Measurements from ENCODE around the gene TXN2. TPM values are rescaled to one million over a fixed set of nuclear protein-coding genes. Genes with fewer than 3 reads are reported as not detected.
"Not testable (repeated sequence)": the region's sequence is repeated elsewhere in the genome, so short reads cannot be mapped to it uniquely, and the experiment has no call there.

Gene TXN2
- total RNA-seq, 1 donor from 2014 or later: 94.0 TPM

DNA sequence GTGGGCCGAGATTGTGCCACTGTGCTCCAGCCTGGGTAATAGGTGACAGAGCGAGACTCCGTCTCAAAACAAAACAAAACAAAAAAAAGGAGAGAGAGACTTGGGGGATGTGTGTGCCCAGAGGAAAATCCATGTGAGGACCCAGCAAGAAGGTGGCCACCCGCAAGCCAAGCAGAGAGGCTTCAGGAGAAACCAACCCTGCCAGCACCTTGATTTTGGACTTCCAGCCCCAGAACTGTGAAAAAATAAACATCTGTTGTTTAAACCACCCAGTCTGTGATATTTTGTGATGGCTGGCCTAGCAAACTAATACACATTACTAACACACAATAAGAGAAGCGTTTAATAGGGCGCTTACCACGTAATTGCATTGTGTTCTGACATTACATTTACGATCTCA, 21.2 kb downstream of the TXN2 start:
- H3K27ac Mint-ChIP-seq: no peak overlapping the region
- intact Hi-C loops (cut with micrococcal nuclease): no loop called here
- peaks cover 13% of the 10 kb centered on the region for H3K4me1 Mint-ChIP-seq (ENCODE audit: low read depth)
- H3K4me3 Mint-ChIP-seq (ENCODE audit: low read depth): no peak overlapping the region
- H3K9me3 Mint-ChIP-seq: no peaks in the 10 kb centered on the region
- no peak for DNase-seq (ENCODE audit: low spot score)
- no peaks in the 10 kb centered on the region for H3K27me3 Mint-ChIP-seq (ENCODE audit: low read depth)
- H3K36me3 Mint-ChIP-seq (ENCODE audit: low read depth): no peaks in the 10 kb centered on the region

DNA sequence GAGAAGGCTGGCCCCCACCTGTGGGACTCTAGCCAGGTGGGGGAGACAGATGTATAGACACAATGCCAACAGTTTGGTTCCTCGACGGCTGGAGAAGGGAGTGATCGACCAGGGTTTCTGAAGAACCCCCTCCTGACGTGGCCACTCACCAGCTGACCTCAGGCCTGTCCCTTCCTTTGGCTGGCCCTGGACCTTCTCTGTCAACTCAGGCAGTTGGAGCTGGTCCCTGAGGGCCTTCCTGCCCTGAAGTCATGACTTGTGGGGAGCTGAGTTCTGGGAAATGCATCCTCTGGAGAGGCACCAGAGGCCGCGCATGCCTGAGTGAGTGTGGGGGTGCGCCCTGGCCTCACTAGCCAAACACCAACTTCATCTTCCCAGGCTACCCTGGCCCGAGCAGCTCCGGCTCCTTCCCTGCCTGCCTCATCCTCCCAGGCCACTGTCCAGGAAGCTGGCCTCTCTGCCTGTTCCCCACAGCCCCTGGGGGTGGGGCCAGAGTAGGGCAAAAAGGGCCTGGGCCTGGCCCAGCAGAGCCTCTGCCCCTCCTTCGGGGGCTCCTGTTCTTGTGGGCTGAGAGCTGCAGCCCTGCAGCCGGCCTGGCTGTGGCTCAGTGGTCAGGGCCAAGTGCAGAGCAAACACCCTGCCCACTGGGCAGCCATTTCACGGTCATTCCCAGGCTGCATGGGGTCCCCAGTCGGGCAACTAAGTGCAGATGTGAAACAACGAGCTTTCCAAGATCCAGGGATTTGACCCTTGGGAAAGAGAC, 23.6 kb downstream of the TXN2 start:
- intact Hi-C loops (cut with micrococcal nuclease): no loop called here
- no peak overlapping the region for H3K4me3 Mint-ChIP-seq (ENCODE audit: low read depth)
- no peak overlapping the region for H3K27ac Mint-ChIP-seq
- H3K4me1 Mint-ChIP-seq (ENCODE audit: low read depth): peaks cover 23% of the 10 kb centered on the region
- no peak for DNase-seq (ENCODE audit: low spot score)
- H3K9me3 Mint-ChIP-seq: no peaks in the 10 kb centered on the region
- H3K36me3 Mint-ChIP-seq (ENCODE audit: low read depth): no peaks in the 10 kb centered on the region
- no peaks in the 10 kb centered on the region for H3K27me3 Mint-ChIP-seq (ENCODE audit: low read depth)

DNA sequence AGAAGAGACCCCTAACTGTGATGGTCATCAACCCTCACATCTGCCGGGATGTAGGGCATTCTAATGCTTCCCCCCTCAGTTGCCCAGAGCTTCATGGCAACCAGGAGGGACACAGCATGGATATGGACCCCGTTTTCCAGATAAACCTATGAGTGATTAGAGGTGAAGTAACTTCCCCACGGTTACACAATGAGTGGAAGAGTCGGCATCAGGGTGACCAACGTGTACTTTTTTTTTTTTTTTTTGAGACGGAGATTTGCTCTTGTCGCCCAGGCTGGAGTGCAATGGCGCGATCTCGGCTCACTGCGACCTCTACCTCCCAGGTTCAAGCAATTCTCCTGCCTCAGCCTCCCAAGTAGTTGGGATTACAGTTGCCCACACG, 25.0 kb downstream of the TXN2 start:
- peaks cover 35% of the 10 kb centered on the region for H3K4me1 Mint-ChIP-seq (ENCODE audit: low read depth)
- DNase-seq (ENCODE audit: low spot score): no peak
- intact Hi-C loops (cut with micrococcal nuclease): no loop called here
- no peaks in the 10 kb centered on the region for H3K27me3 Mint-ChIP-seq (ENCODE audit: low read depth)
- H3K4me3 Mint-ChIP-seq (ENCODE audit: low read depth): peak overlapping the region; percentile 55
- peak overlapping the region; percentile 23 for H3K27ac Mint-ChIP-seq
- H3K9me3 Mint-ChIP-seq: no peaks in the 10 kb centered on the region
- H3K36me3 Mint-ChIP-seq (ENCODE audit: low read depth): no peaks in the 10 kb centered on the region

DNA sequence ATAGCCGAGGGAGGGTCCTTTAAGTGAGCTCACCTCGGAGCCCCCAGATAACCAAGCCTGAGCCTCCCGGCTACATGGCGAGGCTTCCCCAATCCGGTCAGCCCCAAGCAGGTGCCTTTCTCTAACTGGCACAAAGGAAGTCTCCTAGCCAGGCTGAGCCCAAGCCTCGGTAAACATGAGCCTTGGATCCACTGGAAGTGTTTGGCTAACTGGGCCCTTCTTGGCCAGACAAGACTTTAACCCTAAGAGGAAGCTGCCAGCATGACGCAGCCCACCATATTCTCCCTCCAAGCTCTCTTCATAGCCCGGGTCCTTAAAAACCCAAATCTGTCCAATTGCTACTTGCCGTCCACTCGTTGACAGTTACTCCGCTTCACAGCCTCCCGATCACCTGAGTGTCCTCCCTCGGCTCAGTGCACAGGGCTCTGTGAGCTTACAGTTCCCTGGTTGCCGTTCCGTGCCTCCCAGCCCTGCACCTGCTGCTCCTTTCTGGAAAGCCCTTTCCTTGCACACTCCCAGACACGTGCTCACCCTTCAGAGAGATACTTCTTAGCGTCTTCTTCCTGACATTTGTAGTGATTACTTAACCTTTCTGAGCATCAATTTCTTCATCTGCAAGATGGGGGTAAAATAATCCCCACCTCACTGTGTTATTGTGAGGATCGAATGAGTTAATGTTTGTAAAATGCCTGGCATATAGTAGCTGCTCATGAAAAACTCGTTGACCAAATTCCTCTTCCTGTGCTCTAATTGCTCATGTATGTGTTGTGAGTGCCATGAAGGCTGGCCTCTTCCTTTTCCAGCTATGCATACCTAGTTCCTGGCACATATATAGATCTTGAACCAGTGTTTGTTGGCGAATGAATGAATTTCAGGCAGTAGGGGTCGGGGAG, 25.6 kb downstream of the TXN2 start:
- Mint-ChIP-seq H3K27ac (peak overlapping the region; percentile 59), H3K27me3 (ENCODE audit: low read depth) (no peaks in the 10 kb centered on the region), H3K4me3 (ENCODE audit: low read depth) (peak overlapping the region; percentile 55), H3K36me3 (ENCODE audit: low read depth) (no peaks in the 10 kb centered on the region), H3K4me1 (ENCODE audit: low read depth) (peaks cover 35% of the 10 kb centered on the region), H3K9me3 (no peaks in the 10 kb centered on the region)
- intact Hi-C loops (cut with micrococcal nuclease): no loop called here
- DNase-seq (ENCODE audit: low spot score): no peak

DNA sequence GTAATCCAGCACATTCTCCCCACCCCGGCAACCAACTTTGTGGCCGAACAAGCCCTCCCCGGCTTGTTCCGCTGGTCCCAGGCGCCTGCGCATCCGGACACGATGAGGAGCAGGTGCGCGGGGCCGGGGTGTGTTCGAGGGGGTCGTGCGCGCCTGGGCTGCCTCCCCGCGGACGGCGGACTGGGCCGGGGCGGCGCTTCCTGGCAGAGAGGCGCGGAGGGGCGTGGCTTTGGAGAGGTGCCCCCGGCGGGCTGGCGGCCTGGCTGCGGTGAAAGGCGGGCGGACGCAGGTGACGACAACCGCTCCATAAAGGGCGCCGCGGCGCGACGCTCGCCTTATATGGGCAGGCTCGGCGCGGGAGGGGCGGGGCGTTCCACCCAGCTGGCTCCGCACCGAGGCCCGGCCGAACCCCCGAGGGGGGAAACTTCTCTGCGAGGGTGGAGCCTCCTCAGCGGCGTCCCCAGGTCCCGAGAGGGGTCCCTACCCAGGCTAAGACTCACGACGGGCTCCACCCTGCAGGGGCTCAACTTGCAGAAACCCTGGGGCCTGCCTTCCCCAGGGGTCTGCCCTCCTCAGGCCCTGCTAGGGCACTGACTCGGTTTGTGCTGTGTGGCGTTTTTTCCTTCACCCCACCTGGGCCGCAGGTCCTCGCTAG, 26.4 kb downstream of the TXN2 start:
- peak overlapping the region; percentile 60 for H3K27ac Mint-ChIP-seq
- peaks cover 35% of the 10 kb centered on the region for H3K4me1 Mint-ChIP-seq (ENCODE audit: low read depth)

DNA sequence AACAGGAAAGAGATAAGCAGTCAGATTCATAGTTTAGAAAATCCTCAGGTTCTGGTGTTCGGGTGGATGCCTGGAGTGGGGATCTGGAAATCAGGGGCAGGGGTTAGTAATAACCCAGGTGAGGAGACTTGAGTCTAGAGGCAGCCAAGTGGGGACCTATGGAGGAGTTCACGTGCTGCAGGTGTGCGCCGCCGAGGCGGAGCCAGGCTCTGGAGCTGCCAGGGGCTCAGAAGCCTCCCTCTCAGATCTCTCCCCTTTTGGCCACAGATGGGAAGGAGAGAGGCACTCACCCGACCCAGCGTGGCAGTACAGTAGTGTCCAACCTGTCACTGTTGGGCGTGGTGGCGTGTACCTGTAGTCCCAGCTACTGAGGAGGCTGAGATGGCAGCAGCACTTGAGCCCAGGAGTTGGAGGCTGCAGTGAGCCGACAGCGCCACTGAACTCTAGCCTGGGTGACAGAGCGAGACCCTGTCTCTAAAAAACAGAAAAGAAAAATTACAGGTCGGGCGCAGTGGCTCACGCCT, 27.5 kb downstream of the TXN2 start:
- DNase-seq (ENCODE audit: low spot score): no peak
- intact Hi-C loops (cut with micrococcal nuclease): loop anchor here (5.0 kb wide), 2 partner anchors 47 to 122 kb away; no protein-coding TSS in a partner anchor
- Mint-ChIP-seq H3K36me3 (ENCODE audit: low read depth) (no peaks in the 10 kb centered on the region), H3K4me3 (ENCODE audit: low read depth) (peak overlapping the region; percentile 69), H3K9me3 (no peaks in the 10 kb centered on the region), H3K27me3 (ENCODE audit: low read depth) (no peaks in the 10 kb centered on the region), H3K27ac (peak overlapping the region; percentile 57), H3K4me1 (ENCODE audit: low read depth) (peaks cover 36% of the 10 kb centered on the region)

More for the DNA sequence above, 26.4 kb downstream of the TXN2 start:
- DNase-seq (ENCODE audit: low spot score): peak; percentile 95
- peak overlapping the region; percentile 69 for H3K4me3 Mint-ChIP-seq (ENCODE audit: low read depth)
- intact Hi-C loops (cut with micrococcal nuclease): loop anchor here (5.0 kb wide), 2 partner anchors 48 to 123 kb away; no protein-coding TSS in a partner anchor
- no peaks in the 10 kb centered on the region for H3K36me3 Mint-ChIP-seq (ENCODE audit: low read depth)
- no peaks in the 10 kb centered on the region for H3K27me3 Mint-ChIP-seq (ENCODE audit: low read depth)
- H3K9me3 Mint-ChIP-seq: no peaks in the 10 kb centered on the region

DNA sequence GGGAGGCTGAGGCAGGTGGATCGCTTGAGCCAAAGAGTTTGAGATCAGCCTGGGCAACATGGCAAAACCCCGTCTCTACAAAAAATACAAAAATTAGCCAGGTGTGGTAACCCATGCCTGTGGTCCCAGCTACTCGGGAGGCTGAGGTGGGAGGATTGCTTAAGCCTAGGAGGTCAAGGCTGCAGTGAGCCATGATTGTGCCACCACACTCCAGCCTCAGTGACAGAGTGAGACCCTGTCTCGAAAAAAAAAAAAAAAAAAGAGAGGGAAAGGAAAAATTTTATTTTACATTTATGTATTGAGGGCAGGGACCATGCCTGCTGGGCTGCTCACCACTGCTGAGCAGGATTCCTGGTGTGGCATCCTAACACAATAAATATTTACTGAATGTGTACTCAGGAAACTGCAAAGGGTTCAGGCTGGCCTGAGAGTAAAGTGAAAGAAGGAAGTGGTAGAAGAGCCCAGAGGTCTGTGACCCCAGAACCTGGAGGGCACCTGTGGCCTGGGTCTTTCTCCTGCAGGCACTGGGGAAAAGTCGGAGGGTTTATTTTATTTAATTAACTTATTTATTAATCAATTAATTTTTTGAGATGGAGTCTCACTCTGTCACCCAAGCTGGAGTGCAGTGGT, 28.3 kb downstream of the TXN2 start:
- H3K4me1 Mint-ChIP-seq (ENCODE audit: low read depth): peaks cover 38% of the 10 kb centered on the region
- intact Hi-C loops (cut with micrococcal nuclease): loop anchor here (5.0 kb wide), 2 partner anchors 46 to 121 kb away; no protein-coding TSS in a partner anchor
- H3K27me3 Mint-ChIP-seq (ENCODE audit: low read depth); DNase-seq (ENCODE audit: low spot score); H3K36me3 Mint-ChIP-seq (ENCODE audit: low read depth); H3K9me3 Mint-ChIP-seq: not testable (repeated sequence)
- H3K4me3 Mint-ChIP-seq (ENCODE audit: low read depth): peak overlapping the region; percentile 47
- peak overlapping the region; percentile 94 for H3K27ac Mint-ChIP-seq

DNA sequence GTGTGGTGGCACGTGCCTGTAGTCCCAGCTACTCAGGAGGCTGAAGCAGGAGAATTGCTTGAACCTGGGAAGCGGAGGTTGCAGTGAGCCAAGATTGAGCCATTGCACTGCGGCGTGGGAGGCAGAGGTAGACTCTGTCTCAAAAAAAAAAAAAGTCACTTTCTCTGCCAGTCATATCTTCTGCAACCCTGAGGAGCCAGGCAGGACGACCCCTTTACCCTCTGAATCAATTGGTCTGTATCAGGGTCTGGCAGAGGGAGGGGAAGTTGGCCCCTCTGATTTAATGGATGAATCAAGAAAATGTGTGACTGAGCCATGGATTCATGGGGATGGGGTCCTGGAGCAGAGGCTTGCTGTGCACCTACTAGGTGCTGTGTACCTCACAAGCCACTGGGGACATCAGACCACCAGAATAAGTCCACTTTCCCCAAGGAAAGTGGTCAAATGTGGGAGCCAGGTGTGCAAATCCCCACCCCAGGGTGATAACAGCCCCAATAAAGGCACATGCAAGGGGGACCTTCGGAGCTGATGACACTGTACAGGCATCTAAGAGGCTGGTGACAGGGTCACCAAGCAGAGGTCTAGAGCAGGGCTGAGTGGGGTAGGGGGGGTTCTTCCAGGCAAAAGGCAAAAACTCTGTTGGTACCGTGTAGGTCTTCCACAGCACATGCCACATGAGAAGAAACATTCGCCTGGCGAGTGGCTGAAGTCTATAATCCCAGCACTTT, 29.0 kb downstream of the TXN2 start:
- intact Hi-C loops (cut with micrococcal nuclease): loop anchor here (5.0 kb wide), 2 partner anchors 45 to 120 kb away; no protein-coding TSS in a partner anchor
- Mint-ChIP-seq H3K9me3 (no peaks in the 10 kb centered on the region), H3K27me3 (ENCODE audit: low read depth) (no peaks in the 10 kb centered on the region), H3K4me1 (ENCODE audit: low read depth) (peaks cover 43% of the 10 kb centered on the region), H3K4me3 (ENCODE audit: low read depth) (peak overlapping the region; percentile 47), H3K27ac (peak overlapping the region; percentile 94), H3K36me3 (ENCODE audit: low read depth) (no peaks in the 10 kb centered on the region)
- peak; percentile 21 for DNase-seq (ENCODE audit: low spot score)

DNA sequence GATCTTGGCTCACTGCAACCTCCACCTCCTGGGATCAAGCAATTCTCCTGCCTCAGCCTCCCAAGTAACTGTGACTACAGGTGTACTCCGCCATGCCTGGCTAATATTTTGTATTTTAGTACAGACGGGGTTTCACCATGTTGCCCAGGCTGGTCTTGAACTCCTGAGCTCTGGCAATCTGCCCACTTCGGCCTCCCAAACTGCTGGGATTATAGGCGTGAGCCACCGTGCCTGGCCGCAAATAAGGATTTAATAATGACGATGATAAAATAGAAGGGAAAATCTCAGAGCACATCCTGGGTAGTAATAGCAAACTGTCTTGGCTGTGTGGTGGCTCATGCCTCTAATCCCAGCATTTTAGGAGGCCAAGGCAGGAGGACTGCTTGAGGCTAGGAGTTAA, 30.5 kb downstream of the TXN2 start:
- H3K36me3 Mint-ChIP-seq (ENCODE audit: low read depth); DNase-seq (ENCODE audit: low spot score); H3K27me3 Mint-ChIP-seq (ENCODE audit: low read depth); H3K9me3 Mint-ChIP-seq; H3K4me3 Mint-ChIP-seq (ENCODE audit: low read depth): not testable (repeated sequence)
- peaks cover 38% of the 10 kb centered on the region for H3K4me1 Mint-ChIP-seq (ENCODE audit: low read depth)
- H3K27ac Mint-ChIP-seq: peak overlapping the region; percentile 94
- intact Hi-C loops (cut with micrococcal nuclease): loop anchor here (1.0 to 5.0 kb wide), 4 partner anchors 11 to 119 kb away; no protein-coding TSS in a partner anchor

DNA sequence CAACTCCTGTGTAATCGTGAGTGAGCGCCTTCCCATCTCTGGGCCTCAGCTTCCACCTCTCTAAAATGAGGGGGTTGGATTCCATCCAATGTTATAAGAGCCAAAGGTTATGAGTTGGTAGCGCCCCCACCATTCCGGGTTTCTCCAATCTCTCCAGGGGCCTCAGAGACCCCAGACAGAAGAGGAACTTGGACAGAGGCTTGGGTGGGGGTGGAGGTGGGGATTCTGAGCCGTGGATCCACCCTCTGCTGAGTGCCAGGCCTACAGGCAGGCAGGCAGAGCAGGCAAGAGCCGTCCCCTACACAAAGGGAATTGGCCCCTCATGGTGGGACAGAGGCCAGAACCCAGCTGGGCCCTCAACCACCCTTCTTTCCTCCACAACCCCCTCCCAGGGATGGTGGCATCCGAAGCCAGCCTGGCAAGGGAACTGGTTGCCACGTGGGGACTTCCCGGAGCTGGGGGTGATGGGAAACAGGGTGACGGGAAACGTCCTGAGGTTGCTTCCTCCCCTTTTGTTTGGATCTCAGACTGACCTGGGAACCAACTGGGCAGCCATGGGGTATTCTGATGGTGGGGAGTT, 31.8 kb downstream of the TXN2 start:
- intact Hi-C loops (cut with micrococcal nuclease): loop anchor here (2.0 to 5.0 kb wide), 3 partner anchors 15 to 117 kb away; no protein-coding TSS in a partner anchor
- Mint-ChIP-seq H3K27me3 (ENCODE audit: low read depth) (no peaks in the 10 kb centered on the region), H3K9me3 (no peaks in the 10 kb centered on the region), H3K4me3 (ENCODE audit: low read depth) (no peak overlapping the region), H3K36me3 (ENCODE audit: low read depth) (no peaks in the 10 kb centered on the region), H3K27ac (no peak overlapping the region), H3K4me1 (ENCODE audit: low read depth) (peaks cover 32% of the 10 kb centered on the region)
- no peak for DNase-seq (ENCODE audit: low spot score)

DNA sequence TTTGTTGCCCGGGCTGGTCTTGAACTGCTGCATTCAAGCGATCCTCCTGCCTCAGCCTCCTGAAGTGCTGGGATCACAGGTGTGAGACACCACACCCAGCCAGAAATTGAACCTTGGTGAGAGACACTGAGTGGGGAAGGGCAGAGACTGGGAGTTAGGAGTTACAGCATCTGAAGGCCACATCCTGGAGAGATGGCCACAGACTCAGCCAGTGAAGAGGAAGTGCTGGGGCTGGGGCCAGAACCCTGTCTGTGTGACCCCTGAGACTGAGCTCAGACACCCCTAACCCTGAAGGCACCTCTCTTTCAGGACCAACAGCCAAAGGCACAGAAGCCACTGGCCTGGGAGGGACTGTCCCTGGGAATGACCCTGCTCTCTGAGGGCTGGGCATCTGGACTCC, 33.8 kb downstream of the TXN2 start:
- no peaks in the 10 kb centered on the region for H3K9me3 Mint-ChIP-seq
- intact Hi-C loops (cut with micrococcal nuclease): loop anchor here (2.0 kb wide), 1 partner anchor 13 kb away; no protein-coding TSS in a partner anchor
- DNase-seq (ENCODE audit: low spot score): no peak
- H3K27me3 Mint-ChIP-seq (ENCODE audit: low read depth): no peaks in the 10 kb centered on the region
- no peaks in the 10 kb centered on the region for H3K36me3 Mint-ChIP-seq (ENCODE audit: low read depth)
- no peak overlapping the region for H3K27ac Mint-ChIP-seq
- no peak overlapping the region for H3K4me3 Mint-ChIP-seq (ENCODE audit: low read depth)
- H3K4me1 Mint-ChIP-seq (ENCODE audit: low read depth): peaks cover 23% of the 10 kb centered on the region
